KOPT-K1 (cell line): ENCODE data around the gene KRT6C.

Source experiments
- H3K27ac ChIP-seq: fragments of 200-600 bp; sonication (generic); 2 replicates; pipeline ENCODE4 v1.5.1; 2016; ENCODE audit warnings: antibody characterized with exemption, mild to moderate bottlenecking, low read depth, low read length; ENCODE audit not compliant: poor library complexity, severe bottlenecking
- H3K36me3 ChIP-seq: fragments of 200-600 bp; sonication (generic); 2 replicates; pipeline ENCODE4 v1.5.1; 2017; ENCODE audit warnings: antibody characterized with exemption, mild to moderate bottlenecking, low read length, moderate library complexity; ENCODE audit not compliant: insufficient read depth
- H3K9me3 ChIP-seq: fragments of 200-600 bp; sonication (generic); 2 replicates; pipeline ENCODE4 v1.5.1; 2017; ENCODE audit warnings: antibody characterized with exemption, low read length, mild to moderate bottlenecking; ENCODE audit not compliant: insufficient read depth, poor library complexity, severe bottlenecking

KRT6C gene

GRCh38 chr12:52473768-52474167 lies at the start of gene KRT6C:
KRT6C (minus strand) TSS chr12:52473805; CDS start chr12:52473737, 68 bp downstream.
- Histone ChIP-seq H3K36me3 (no peaks in the 10 kb centered on the region), H3K9me3 (no peaks in the 10 kb centered on the region), H3K27ac (no peak within 1 kb of the TSS)

DNA sequence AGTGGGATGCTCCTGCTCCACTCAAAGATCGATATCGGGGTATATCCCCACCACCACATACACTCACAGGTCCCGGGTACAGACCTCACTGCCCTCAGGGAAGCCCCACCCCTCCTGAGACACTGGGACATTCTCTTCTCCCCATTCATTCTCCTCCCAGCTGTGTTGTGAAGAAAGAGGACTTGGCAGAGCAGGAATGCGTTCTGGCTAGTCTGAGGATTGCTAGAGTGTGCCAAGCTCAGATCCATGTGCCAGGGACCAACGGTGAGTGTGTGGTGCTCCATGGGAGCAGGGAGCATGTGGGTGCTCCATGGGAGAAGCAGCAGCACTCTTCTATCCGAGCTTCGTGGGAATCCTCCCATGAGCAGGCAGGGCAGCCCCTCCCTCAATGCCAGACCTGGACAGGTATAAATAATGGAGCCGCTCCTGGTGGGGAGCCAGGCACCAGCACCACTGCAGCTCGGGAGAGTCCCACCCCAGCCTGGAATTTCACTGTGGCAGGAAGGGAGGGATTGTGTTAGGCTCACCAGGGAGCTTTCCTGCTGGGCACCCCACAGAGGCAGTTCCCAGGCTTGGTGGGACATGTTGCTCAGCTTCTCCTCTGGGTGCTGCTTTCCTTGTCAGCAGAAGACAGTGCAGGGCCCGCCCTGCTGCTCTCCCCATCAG lies 48.9 kb upstream of the KRT6C start:
- no peaks in the 10 kb centered on the region for H3K36me3 ChIP-seq
- no peak overlapping the region for H3K27ac ChIP-seq

DNA sequence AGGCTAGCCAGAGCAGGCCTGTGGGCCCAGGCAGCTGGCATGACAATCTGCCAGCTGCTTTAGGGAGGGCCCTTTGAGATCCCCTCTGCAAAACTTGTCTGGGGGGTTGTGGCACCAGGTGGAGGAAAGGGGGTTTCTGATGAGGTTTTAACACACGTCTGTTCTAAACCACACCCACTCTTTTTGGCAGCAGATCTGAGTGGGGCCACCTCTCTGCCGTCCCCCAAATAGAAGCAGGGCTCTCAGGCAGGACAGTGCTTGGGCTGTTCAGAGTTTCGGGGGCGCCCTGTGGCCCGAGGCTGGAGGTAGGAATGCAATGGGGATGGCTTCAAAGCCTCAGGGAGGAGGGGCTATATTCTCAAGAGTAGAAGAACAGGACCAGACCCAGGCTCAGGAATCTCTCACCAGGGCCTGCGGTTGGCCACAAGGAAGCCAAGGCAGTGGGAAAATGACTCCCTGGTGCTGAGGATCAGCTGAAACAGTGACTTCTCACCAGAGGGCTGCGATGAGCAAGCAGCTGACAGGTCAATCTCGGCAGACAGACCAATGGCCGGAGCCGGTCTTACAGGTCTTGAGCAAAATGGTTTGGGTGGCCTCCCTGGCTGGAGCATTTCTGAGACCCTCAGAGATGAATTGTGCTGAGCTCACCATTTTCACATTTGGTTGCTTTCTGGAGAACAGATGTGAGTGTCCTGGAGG lies 48.1 kb upstream of the KRT6C start:
- Histone ChIP-seq H3K9me3 (no peaks in the 10 kb centered on the region), H3K27ac (no peak overlapping the region), H3K36me3 (no peaks in the 10 kb centered on the region)

More for the DNA sequence above, 48.9 kb upstream of the KRT6C start:
- H3K9me3 ChIP-seq: no peaks in the 10 kb centered on the region

- Histone ChIP-seq H3K36me3 (no peaks in the 10 kb centered on the region), H3K9me3 (no peaks in the 10 kb centered on the region), H3K27ac (no peak overlapping the region)
Measured at GRCh38 chr12:52521175-52521567, 47.6 kb upstream of the KRT6C start.

- no peaks in the 10 kb centered on the region for H3K36me3 ChIP-seq
- no peak within 1 kb of the TSS for H3K27ac ChIP-seq
- no peaks in the 10 kb centered on the region for H3K9me3 ChIP-seq
Measured at GRCh38 chr12:52519826-52520662, 46.4 kb upstream of the KRT6C start, which contains the start of gene KRT5. KRT5 (minus strand) TSS chr12:52520394; CDS start chr12:52520296, 98 bp downstream.

DNA sequence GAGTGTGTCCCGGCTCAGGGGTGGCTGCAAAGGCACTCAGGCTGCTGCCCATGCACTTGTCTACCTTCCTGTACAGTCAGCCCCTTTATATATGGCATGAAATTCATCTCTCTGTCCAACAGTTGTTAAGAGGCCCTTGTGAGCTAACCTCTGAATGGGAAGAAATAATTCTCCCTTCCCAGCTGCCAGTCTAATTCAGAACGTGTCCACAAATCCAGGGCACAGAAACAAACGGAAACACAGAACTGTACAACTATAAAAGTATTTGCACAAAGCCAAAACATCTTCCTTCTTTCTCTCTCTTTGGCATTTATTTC lies 45.7 kb upstream of the KRT6C start:
- Histone ChIP-seq H3K36me3 (no peaks in the 10 kb centered on the region), H3K27ac (no peak overlapping the region), H3K9me3 (no peaks in the 10 kb centered on the region)

- Histone ChIP-seq H3K36me3 (no peaks in the 10 kb centered on the region), H3K27ac (no peak overlapping the region), H3K9me3 (no peaks in the 10 kb centered on the region)
Measured at GRCh38 chr12:52518574-52519386, 45.2 kb upstream of the KRT6C start.

- H3K27ac ChIP-seq: no peak overlapping the region
- no peaks in the 10 kb centered on the region for H3K9me3 ChIP-seq
- H3K36me3 ChIP-seq: no peaks in the 10 kb centered on the region
Measured at GRCh38 chr12:52517888-52518287, 44.3 kb upstream of the KRT6C start.

GRCh38 chr12:52517005-52517835 lies 43.6 kb upstream of the KRT6C start:
- Histone ChIP-seq H3K9me3 (no peaks in the 10 kb centered on the region), H3K27ac (no peak overlapping the region), H3K36me3 (no peaks in the 10 kb centered on the region)

- H3K36me3 ChIP-seq: no peaks in the 10 kb centered on the region
- no peak overlapping the region for H3K27ac ChIP-seq
- H3K9me3 ChIP-seq: peaks cover 8% of the 10 kb centered on the region
Measured at GRCh38 chr12:52515927-52516831, 42.6 kb upstream of the KRT6C start.

GRCh38 chr12:52515319-52515646 lies 41.7 kb upstream of the KRT6C start:
- Histone ChIP-seq H3K27ac (no peak overlapping the region), H3K36me3 (no peaks in the 10 kb centered on the region), H3K9me3 (peaks cover 13% of the 10 kb centered on the region)

- no peaks in the 10 kb centered on the region for H3K36me3 ChIP-seq
- peaks cover 15% of the 10 kb centered on the region for H3K9me3 ChIP-seq
- H3K27ac ChIP-seq: no peak overlapping the region
Measured at GRCh38 chr12:52514471-52515318, 41.1 kb upstream of the KRT6C start.

GRCh38 chr12:52513736-52514135 lies 40.1 kb upstream of the KRT6C start:
- Histone ChIP-seq H3K27ac (no peak overlapping the region), H3K36me3 (no peaks in the 10 kb centered on the region), H3K9me3 (peaks cover 15% of the 10 kb centered on the region)
